ENCODE results near the gene NTM. TPM values are rescaled to one million over a fixed set of nuclear protein-coding genes. Genes with fewer than 3 reads are reported as not detected.

NTM gene
- total and polyA plus RNA-seq, 9 donors: 0.16 to 8.5 (median 0.55) TPM; not detected in 3

GRCh38 chr11:132140056-132140455, 769.6 kb downstream of the NTM start:
- H3K36me3 ChIP-seq: no peaks in the 10 kb centered on the region
- no peak overlapping the region for H3K27ac ChIP-seq
- WGBS, 3 donors: 72 to 75% (median 73%) methylated on average over 3 of the region's 3 CpGs
- intact Hi-C loops (cut with DNase I): no loop called here
- no peak for DNase-seq
- TF ChIP-seq CTCF (IDR thresholded peaks at IDR 0.05): no peak
- no peaks in the 10 kb centered on the region for H3K4me1 ChIP-seq (ENCODE audit: insufficient read depth)
- no peak overlapping the region for H3K4me3 ChIP-seq
- no peaks in the 10 kb centered on the region for H3K27me3 ChIP-seq
- no peaks in the 10 kb centered on the region for H3K9me3 ChIP-seq

GRCh38 chr11:132142121-132142520, 771.7 kb downstream of the NTM start:
- Histone ChIP-seq H3K36me3 (no peaks in the 10 kb centered on the region), H3K4me3 (no peak overlapping the region), H3K9me3 (no peaks in the 10 kb centered on the region), H3K27me3 (no peaks in the 10 kb centered on the region), H3K4me1 (ENCODE audit: insufficient read depth) (no peaks in the 10 kb centered on the region), H3K27ac (no peak overlapping the region)
- TF ChIP-seq CTCF (IDR thresholded peaks at IDR 0.05): no peak
- no peak for TF ChIP-seq POLR2A (IDR thresholded peaks at IDR 0.05)
- no peak for TF ChIP-seq EP300 (IDR thresholded peaks at IDR 0.05)
- intact Hi-C loops (cut with DNase I): no loop called here
- 84 to 91% (median 87%) methylated on average over 9 of the region's 9 CpGs for WGBS, 3 donors
- DNase-seq: no peak

- 66 to 77% (median 67%) methylated on average over 12 of the region's 12 CpGs for WGBS, 3 donors
- Histone ChIP-seq H3K27me3 (no peaks in the 10 kb centered on the region), H3K4me3 (no peak overlapping the region)
These were observed 772.1 kb downstream of the NTM start for GRCh38 chr11:132142554-132142953.

GRCh38 chr11:132147464-132147863, 777.0 kb downstream of the NTM start:
- no peak overlapping the region for H3K27ac ChIP-seq
- no peak for DNase-seq
- no peak for TF ChIP-seq POLR2A (IDR thresholded peaks at IDR 0.05)
- TF ChIP-seq EP300 (IDR thresholded peaks at IDR 0.05): no peak
- no peak for TF ChIP-seq CTCF (IDR thresholded peaks at IDR 0.05)
- intact Hi-C loops (cut with DNase I): no loop called here
- 84 to 88% (median 88%) methylated on average over 7 of the region's 7 CpGs for WGBS, 3 donors
- H3K4me3 ChIP-seq: no peak overlapping the region
- no peaks in the 10 kb centered on the region for H3K9me3 ChIP-seq
- no peaks in the 10 kb centered on the region for H3K27me3 ChIP-seq
- H3K36me3 ChIP-seq: no peaks in the 10 kb centered on the region
- H3K4me1 ChIP-seq (ENCODE audit: insufficient read depth): no peaks in the 10 kb centered on the region

More at GRCh38 chr11:132142554-132142953, 772.1 kb downstream of the NTM start:
- TF ChIP-seq POLR2A (IDR thresholded peaks at IDR 0.05) (no peak), CTCF (IDR thresholded peaks at IDR 0.05) (no peak), EP300 (IDR thresholded peaks at IDR 0.05) (no peak)
- H3K27ac ChIP-seq: no peak overlapping the region
- no peaks in the 10 kb centered on the region for H3K4me1 ChIP-seq (ENCODE audit: insufficient read depth)
- DNase-seq: no peak
- no peaks in the 10 kb centered on the region for H3K36me3 ChIP-seq
- intact Hi-C loops (cut with DNase I): no loop called here
- H3K9me3 ChIP-seq: no peaks in the 10 kb centered on the region

GRCh38 chr11:132154781-132155180, 784.4 kb downstream of the NTM start:
- Histone ChIP-seq H3K4me1 (ENCODE audit: insufficient read depth) (no peaks in the 10 kb centered on the region), H3K4me3 (no peak overlapping the region), H3K36me3 (no peaks in the 10 kb centered on the region), H3K27me3 (no peaks in the 10 kb centered on the region), H3K27ac (no peak overlapping the region), H3K9me3 (no peaks in the 10 kb centered on the region)
- intact Hi-C loops (cut with DNase I): no loop called here
- no peak for DNase-seq
- 78 to 85% (median 79%) methylated on average over 4 of the region's 4 CpGs for WGBS, 3 donors
- TF ChIP-seq EP300 (IDR thresholded peaks at IDR 0.05) (no peak), POLR2A (IDR thresholded peaks at IDR 0.05) (no peak), CTCF (IDR thresholded peaks at IDR 0.05) (no peak)
